OCI-LY7 (cell line): ENCODE measurements around the gene ALAD. TPM values are rescaled to one million over a fixed set of nuclear protein-coding genes. Genes with fewer than 3 reads are reported as not detected.

ENCODE experiments used
- BruUV-seq: library from RNA; stranded (reverse); fragments of 400-500 nt; replicated peaks from 2 replicates; lab custom pipeline; 2021; lab: Mats Ljungman, UMichigan
- CTCF ChIA-PET: fragments of 300-600 bp; sonication (Branson Sonifier 250); formaldehyde crosslinking; loops from one replicate; lab custom pipeline; 2022; ENCODE audit warnings: antibody characterized with exemption; ENCODE audit not compliant: unreplicated experiment; lab: Charles Lee
- POLR2A ChIA-PET: fragments of 300-600 bp; sonication (Branson Sonifier 250); formaldehyde crosslinking; loops from one replicate; lab custom pipeline; 2022; ENCODE audit warnings: antibody characterized with exemption; lab: Charles Lee
- DNase-seq: peaks from one replicate; pipeline ENCODE4 v3.0.0-alpha.2; 2015; ENCODE audit warnings: low spot score
- H2AFZ ChIP-seq: fragments of 200-600 bp; sonication (generic), shearing (Covaris generic); 2 replicates; pipeline ENCODE4 v1.6.1; 2014; ENCODE audit warnings: mild to moderate bottlenecking, antibody characterized with exemption, low read length, moderate library complexity
- H3K27ac ChIP-seq: fragments of 200-600 bp; sonication (generic); 2 replicates; pipeline ENCODE4 v1.5.1; 2014; ENCODE audit warnings: mixed run types, low read depth, mild to moderate bottlenecking, moderate library complexity, low read length, inconsistent platforms; ENCODE audit not compliant: poor library complexity, severe bottlenecking
- H3K36me3 ChIP-seq: fragments of 200-600 bp; sonication (generic); 2 replicates; pipeline ENCODE4 v1.6.1; 2014; ENCODE audit warnings: mild to moderate bottlenecking, antibody characterized with exemption, low read length, moderate library complexity, mixed read lengths; ENCODE audit not compliant: insufficient read depth
- H3K4me1 ChIP-seq: fragments of 200-600 bp; sonication (generic); 2 replicates; pipeline ENCODE4 v1.5.1; 2014; ENCODE audit warnings: mild to moderate bottlenecking, low read length; ENCODE audit not compliant: insufficient read depth, poor library complexity, severe bottlenecking
- H3K4me2 ChIP-seq: fragments of 200-600 bp; sonication (generic); 2 replicates; pipeline ENCODE4 v1.6.1; 2014; ENCODE audit warnings: mild to moderate bottlenecking, low read length
- H3K4me3 ChIP-seq: fragments of 200-600 bp; sonication (generic); 2 replicates; pipeline ENCODE4 v1.5.1; 2014; ENCODE audit warnings: mild to moderate bottlenecking, low read depth, low read length; ENCODE audit not compliant: poor library complexity, severe bottlenecking
- H3K79me2 ChIP-seq: fragments of 200-600 bp; sonication (generic); 2 replicates; pipeline ENCODE4 v1.6.1; 2016; ENCODE audit warnings: low read depth, mild to moderate bottlenecking, low read length, moderate library complexity, mixed read lengths; ENCODE audit not compliant: insufficient read depth
- H3K9me2 ChIP-seq: fragments of 200-600 bp; sonication (generic); 2 replicates; pipeline ENCODE4 v1.6.1; 2016; ENCODE audit warnings: mild to moderate bottlenecking, low read length, mixed read lengths; ENCODE audit not compliant: insufficient read depth
- H3K9me3 ChIP-seq: fragments of 200-600 bp; sonication (generic); 2 replicates; pipeline ENCODE4 v1.6.1; 2014; ENCODE audit warnings: mild to moderate bottlenecking, mixed run types, low read length, mixed read lengths
- H4K20me1 ChIP-seq: fragments of 200-600 bp; sonication (generic); 2 replicates; pipeline ENCODE4 v1.6.1; 2014; ENCODE audit warnings: mild to moderate bottlenecking, antibody characterized with exemption, low read length, moderate library complexity, mixed read lengths; ENCODE audit not compliant: insufficient read depth
- CTCF ChIP-seq: fragments of 200-600 bp; sonication (generic); conservative IDR thresholded peaks from 2 replicates; pipeline ENCODE4 v1.5.1; 2014; ENCODE audit warnings: mild to moderate bottlenecking, antibody characterized with exemption, low read length, moderate library complexity, mixed read lengths
- EZH2phosphoT487 ChIP-seq: fragments of 200-600 bp; sonication (generic); IDR thresholded peaks from 2 replicates; pipeline ENCODE4 v1.6.1; 2018; ENCODE audit warnings: low read depth, borderline replicate concordance, mild to moderate bottlenecking, mixed run types, antibody characterized with exemption, low read length, moderate library complexity, mixed read lengths
- intact Hi-C: fragments of 100-400 bp; cut with micrococcal nuclease; formaldehyde crosslinking; loops from one replicate; pipeline ENCODE4 v1.10.0; 2022; ENCODE audit not compliant: unreplicated experiment
- total RNA-seq, 2 experiments: library from RNA; depleted of rRNA in 1 of 2; stranded (reverse); fragments of >200 nt in 1 of 2; shearing (Covaris generic) in 1 of 2; gene quantifications; 2 replicates each; pipeline ENCODE4 v1.2.3, GENCODE V29; 2014 to 2022

The ALAD gene
- total RNA-seq, 2 experiments from 2014 or later, result 19.8 to 26.3 TPM

DNA sequence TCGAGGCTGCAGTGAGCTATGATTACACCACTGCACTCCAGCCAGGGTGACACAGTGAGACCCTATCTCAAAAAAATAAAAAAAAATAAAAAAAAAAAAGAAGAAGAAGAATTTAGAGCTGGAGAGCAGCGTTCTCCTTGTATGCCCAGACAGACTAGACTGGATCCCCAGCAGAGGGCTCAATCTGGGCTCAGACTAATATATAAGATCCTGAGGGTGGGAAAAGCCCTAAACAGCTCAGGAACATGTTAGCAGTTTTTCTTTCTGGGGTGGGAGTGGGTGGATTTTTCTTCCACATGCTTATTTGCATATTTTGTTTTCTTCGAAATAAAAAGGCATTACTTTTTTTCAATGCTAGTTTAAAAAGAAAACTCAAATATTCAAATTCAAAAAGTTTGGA lies 52.6 kb downstream of the ALAD start:
- no peaks in the 10 kb centered on the region for H3K9me2 ChIP-seq
- H3K36me3 ChIP-seq, result no peaks in the 10 kb centered on the region
- no peak for DNase-seq
- intact Hi-C loops, result no loop called here
- no peak overlapping the region for H3K4me2 ChIP-seq
- peaks cover 19% of the 10 kb centered on the region for H3K4me1 ChIP-seq
- no peaks in the 10 kb centered on the region for H3K79me2 ChIP-seq
- H3K4me3 ChIP-seq, result no peak overlapping the region
- H3K9me3 ChIP-seq, result no peaks in the 10 kb centered on the region
- POLR2A ChIA-PET, result interaction anchor here (0.6 to 4.6 kb wide), 6 partner anchors 8 to 998 kb away, joined by 3 to 31 read pairs (median 4); partner anchors contain the start of gene WDR31
- BruUV-seq, result no TSS peak
- TF ChIP-seq CTCF (no peak), EZH2phosphoT487 (no peak)
- CTCF ChIA-PET, result interaction anchor here (0.9 to 1.0 kb wide), 2 partner anchors 16 to 74 kb away, joined by 3 read pairs; no protein-coding TSS in a partner anchor
- H4K20me1 ChIP-seq, result no peaks in the 10 kb centered on the region
- H3K27ac ChIP-seq, result no peak overlapping the region
- no peak overlapping the region for H2AFZ ChIP-seq

DNA sequence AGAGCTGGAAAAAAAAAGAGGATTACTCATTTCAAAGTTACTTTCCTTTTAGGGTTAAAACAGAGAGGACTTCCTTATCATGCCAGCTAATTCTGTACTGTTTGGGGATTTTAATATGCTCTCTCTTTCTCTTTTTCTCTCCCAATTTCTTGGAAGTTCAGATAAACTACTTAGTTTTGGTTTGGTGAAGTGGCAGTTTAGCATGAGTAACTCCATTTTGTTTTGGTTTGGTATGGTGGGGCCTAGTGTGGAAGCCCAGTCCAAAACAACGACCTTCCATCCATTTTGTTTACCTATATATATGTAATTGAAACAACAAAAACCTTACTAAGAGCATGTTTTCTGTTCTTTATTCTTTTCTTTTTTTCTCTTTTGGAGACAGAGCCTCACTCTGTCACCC lies 55.4 kb downstream of the ALAD start:
- Histone ChIP-seq H4K20me1 (no peaks in the 10 kb centered on the region), H3K4me1 (peaks cover 10% of the 10 kb centered on the region), H3K36me3 (no peaks in the 10 kb centered on the region), H3K9me2 (no peaks in the 10 kb centered on the region), H3K4me2 (no peak overlapping the region), H3K27ac (no peak overlapping the region), H3K4me3 (no peak overlapping the region), H2AFZ (no peak overlapping the region), H3K9me3 (no peaks in the 10 kb centered on the region), H3K79me2 (no peaks in the 10 kb centered on the region)
- no TSS peak for BruUV-seq
- DNase-seq, result no peak
- POLR2A ChIA-PET, result interaction anchor here (0.6 to 1.1 kb wide), 3 partner anchors 10 to 27 kb away, joined by 3 to 5 read pairs (median 4); no protein-coding TSS in a partner anchor
- CTCF ChIA-PET, result no interaction called here
- TF ChIP-seq EZH2phosphoT487 (no peak), CTCF (no peak)
- intact Hi-C loops, result no loop called here

DNA sequence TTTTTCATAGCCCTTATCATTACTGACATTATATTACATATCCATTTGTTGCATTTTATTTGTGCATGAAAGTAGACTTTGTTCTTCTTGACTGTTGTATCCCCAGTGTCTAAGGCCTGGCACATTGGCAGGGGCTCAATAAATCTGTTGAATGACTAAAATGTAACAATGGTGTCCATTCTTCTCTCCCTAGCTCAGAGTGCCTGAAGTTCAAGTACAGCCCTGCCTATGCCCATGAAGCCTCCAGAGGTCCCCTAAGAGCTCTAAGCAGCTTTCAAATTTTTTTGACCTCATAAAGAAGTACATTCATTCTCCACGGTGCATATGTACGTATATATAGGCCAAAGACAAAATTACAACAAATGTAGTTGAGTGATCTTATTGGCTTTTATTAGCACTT lies 55.9 kb downstream of the ALAD start:
- Histone ChIP-seq H3K27ac (no peak overlapping the region), H3K9me2 (no peaks in the 10 kb centered on the region), H4K20me1 (no peaks in the 10 kb centered on the region), H3K4me1 (peaks cover 5% of the 10 kb centered on the region), H3K79me2 (no peaks in the 10 kb centered on the region), H2AFZ (no peak overlapping the region), H3K4me3 (no peak overlapping the region), H3K9me3 (no peaks in the 10 kb centered on the region), H3K4me2 (no peak overlapping the region), H3K36me3 (no peaks in the 10 kb centered on the region)
- DNase-seq, result no peak
- no TSS peak for BruUV-seq
- intact Hi-C loops, result no loop called here
- CTCF ChIA-PET, result no interaction called here
- TF ChIP-seq EZH2phosphoT487, result no peak
- TF ChIP-seq CTCF, result no peak
- POLR2A ChIA-PET, result interaction anchor here (0.5 to 1.1 kb wide), 5 partner anchors 10 to 914 kb away, joined by 3 to 5 read pairs (median 4); no protein-coding TSS in a partner anchor
